Adipose tissue (tissue), 3 donors: ENCODE results near the gene PDCD1. TPM values are rescaled to one million over a fixed set of nuclear protein-coding genes. Genes with fewer than 3 reads are reported as not detected.

ENCODE experiments used
- H3K27ac ChIP-seq: one replicate; pipeline ENCODE4 v1.5.1; 2013; ENCODE audit warnings: low read depth, low read length
- WGBS, 3 donors: extraction: QIAGEN DNeasy Blood & Tissue Kit; methylation state at CpG; one replicate each; pipeline ENCODE4 v1.1.7; 2013; 5-methylcytosine and 5-hydroxymethylcytosine counted together
- polyA plus RNA-seq, 3 donors: library from polyadenylated mRNA; stranded (reverse); fragments of 200-250 nt; gene quantifications; one replicate each; pipeline ENCODE4 v1.2.3, GENCODE V29; 2013
- donor health status: healthy with polysubstance abuse.
- donor health status: Bipolar disorder and iron deficiency.
- donor health status: healthy.

Gene PDCD1
- polyA plus RNA-seq, 3 donors, result 0.07 to 0.73 (median 0.45) TPM

- WGBS, 3 donors, result 85 to 92% (median 91%) methylated on average over 27 to 28 of the region's 28 CpGs
- H3K27ac ChIP-seq, result no peak overlapping the region
Measured at GRCh38 chr2:241870081-241870541, 11.4 kb upstream of the PDCD1 start.

GRCh38 chr2:241869087-241869961 is 10.6 kb upstream of the PDCD1 start, which contains the start of gene RTP5:
TSS of gene RTP5 (plus strand) at chr2:241869729. CDS start at chr2:241869757, 28 bp downstream.
- H3K27ac ChIP-seq, result no peak within 1 kb of the TSS
- WGBS, 3 donors, result 75 to 81% (median 80%) methylated on average over 29 to 33 of the region's 33 CpGs

GRCh38 chr2:241868661-241869081 is 10.0 kb upstream of the PDCD1 start:
- WGBS, 3 donors, result 15 to 53% (median 41%) methylated on average over 15 of the region's 15 CpGs
- H3K27ac ChIP-seq, result no peak overlapping the region

GRCh38 chr2:241867776-241868420 is 9.2 kb upstream of the PDCD1 start:
- H3K27ac ChIP-seq, result no peak overlapping the region
- 45 to 58% (median 47%) methylated on average over 19 of the region's 19 CpGs for WGBS, 3 donors

GRCh38 chr2:241866790-241867645 is 8.3 kb upstream of the PDCD1 start:
- 50 to 62% (median 51%) methylated on average over 33 of the region's 33 CpGs for WGBS, 3 donors
- H3K27ac ChIP-seq, result no peak overlapping the region

GRCh38 chr2:241865957-241866789 is 7.5 kb upstream of the PDCD1 start:
- WGBS, 3 donors, result 12 to 26% (median 15%) methylated on average over 22 to 31 of the region's 31 CpGs
- no peak overlapping the region for H3K27ac ChIP-seq

- WGBS, 3 donors, result 78 to 90% (median 89%) methylated on average over 3 of the region's 3 CpGs
- no peak overlapping the region for H3K27ac ChIP-seq
Measured at GRCh38 chr2:241865416-241865956, 6.8 kb upstream of the PDCD1 start.

GRCh38 chr2:241864850-241865213 is 6.1 kb upstream of the PDCD1 start:
- WGBS, 3 donors, result 87 to 97% (median 94%) methylated on average over 5 of the region's 5 CpGs
- no peak overlapping the region for H3K27ac ChIP-seq

GRCh38 chr2:241864168-241864849 is 5.6 kb upstream of the PDCD1 start:
- no peak overlapping the region for H3K27ac ChIP-seq
- WGBS, 3 donors, result 72 to 95% (median 91%) methylated on average over 2 of the region's 2 CpGs

GRCh38 chr2:241863536-241863954 is 4.9 kb upstream of the PDCD1 start:
- WGBS, 3 donors, result 11 to 22% (median 13%) methylated on average over 29 of the region's 29 CpGs
- H3K27ac ChIP-seq, result no peak overlapping the region

GRCh38 chr2:241862775-241863535 is 4.3 kb upstream of the PDCD1 start:
- 74 to 80% (median 76%) methylated on average over 21 to 22 of the region's 22 CpGs for WGBS, 3 donors
- no peak overlapping the region for H3K27ac ChIP-seq

GRCh38 chr2:241862093-241862492 is 3.4 kb upstream of the PDCD1 start:
- 78 to 83% (median 82%) methylated on average over 8 of the region's 8 CpGs for WGBS, 3 donors

GRCh38 chr2:241861264-241861663 is 2.6 kb upstream of the PDCD1 start:
- H3K27ac ChIP-seq, result no peak overlapping the region
- 79 to 100% (median 98%) methylated on average over 1 of the region's 1 CpG for WGBS, 3 donors

More at GRCh38 chr2:241862093-241862492, 3.4 kb upstream of the PDCD1 start:
- no peak overlapping the region for H3K27ac ChIP-seq

GRCh38 chr2:241860184-241861078 is 1.7 kb upstream of the PDCD1 start:
- no peak overlapping the region for H3K27ac ChIP-seq
- 84 to 91% (median 90%) methylated on average over 9 to 10 of the region's 10 CpGs for WGBS, 3 donors

GRCh38 chr2:241859436-241860183 is 916 bp upstream of the PDCD1 start:
- no peak overlapping the region for H3K27ac ChIP-seq

More at GRCh38 chr2:241859436-241860183, 916 bp upstream of the PDCD1 start:
- 38 to 54% (median 42%) methylated on average over 30 of the region's 30 CpGs for WGBS, 3 donors
